Measurements from ENCODE around the gene GADD45GIP1.

DNA sequence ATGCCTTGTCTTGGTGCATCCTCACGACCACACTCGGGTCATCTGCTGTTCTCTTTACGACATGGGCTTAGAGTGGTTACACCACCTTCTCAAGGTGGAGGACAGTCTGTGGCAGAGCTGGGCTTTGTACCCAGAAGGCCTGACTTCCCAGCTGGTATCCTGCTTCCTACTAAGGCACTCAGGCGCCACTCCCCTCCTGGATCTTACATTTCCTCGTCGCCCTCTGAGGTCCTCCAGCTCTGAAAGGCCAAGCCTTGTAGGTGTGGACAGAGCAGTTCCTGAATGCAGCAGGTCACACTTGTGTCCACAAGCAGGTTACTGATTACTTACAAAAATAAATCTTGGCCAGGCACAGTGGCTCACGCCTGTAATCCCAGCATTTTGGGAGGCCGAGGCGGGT, 49.9 kb downstream of the GADD45GIP1 start:
- no peak for TF ChIP-seq JUND (IDR thresholded peaks at IDR 0.05)
- TF ChIP-seq, protein P1, sequence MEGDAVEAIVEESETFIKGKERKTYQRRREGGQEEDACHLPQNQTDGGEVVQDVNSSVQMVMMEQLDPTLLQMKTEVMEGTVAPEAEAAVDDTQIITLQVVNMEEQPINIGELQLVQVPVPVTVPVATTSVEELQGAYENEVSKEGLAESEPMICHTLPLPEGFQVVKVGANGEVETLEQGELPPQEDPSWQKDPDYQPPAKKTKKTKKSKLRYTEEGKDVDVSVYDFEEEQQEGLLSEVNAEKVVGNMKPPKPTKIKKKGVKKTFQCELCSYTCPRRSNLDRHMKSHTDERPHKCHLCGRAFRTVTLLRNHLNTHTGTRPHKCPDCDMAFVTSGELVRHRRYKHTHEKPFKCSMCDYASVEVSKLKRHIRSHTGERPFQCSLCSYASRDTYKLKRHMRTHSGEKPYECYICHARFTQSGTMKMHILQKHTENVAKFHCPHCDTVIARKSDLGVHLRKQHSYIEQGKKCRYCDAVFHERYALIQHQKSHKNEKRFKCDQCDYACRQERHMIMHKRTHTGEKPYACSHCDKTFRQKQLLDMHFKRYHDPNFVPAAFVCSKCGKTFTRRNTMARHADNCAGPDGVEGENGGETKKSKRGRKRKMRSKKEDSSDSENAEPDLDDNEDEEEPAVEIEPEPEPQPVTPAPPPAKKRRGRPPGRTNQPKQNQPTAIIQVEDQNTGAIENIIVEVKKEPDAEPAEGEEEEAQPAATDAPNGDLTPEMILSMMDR (IDR thresholded peaks at IDR 0.05 in 2 of 3, conservative IDR thresholded peaks at IDR 0.05 in 1 of 3; ENCODE audit: borderline replicate concordance in 1 of 3, insufficient read depth in 1 of 3, low read depth in 2 of 3, low read length in 2 of 3) = no peak
- no peak for TF ChIP-seq POLR2A (IDR thresholded peaks at IDR 0.05; ENCODE audit: borderline replicate concordance, extremely low read depth, insufficient read depth, insufficient read length)
- TF ChIP-seq, protein P2, sequence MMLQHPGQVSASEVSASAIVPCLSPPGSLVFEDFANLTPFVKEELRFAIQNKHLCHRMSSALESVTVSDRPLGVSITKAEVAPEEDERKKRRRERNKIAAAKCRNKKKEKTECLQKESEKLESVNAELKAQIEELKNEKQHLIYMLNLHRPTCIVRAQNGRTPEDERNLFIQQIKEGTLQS (IDR thresholded peaks at IDR 0.05) = no peak
- no peak for TF ChIP-seq RAD21 (IDR thresholded peaks at IDR 0.05; ENCODE audit: low read depth)
- TF ChIP-seq CBX3 (IDR thresholded peaks at IDR 0.05; ENCODE audit: low read depth) = no peak
- no peak for TF ChIP-seq POLR2AphosphoS5 (IDR thresholded peaks at IDR 0.05; ENCODE audit: low read depth, low read length)
- TF ChIP-seq ZNF274 (IDR thresholded peaks at IDR 0.05; ENCODE audit: low read depth, low read length) = no peak
- TF ChIP-seq, protein P3, sequence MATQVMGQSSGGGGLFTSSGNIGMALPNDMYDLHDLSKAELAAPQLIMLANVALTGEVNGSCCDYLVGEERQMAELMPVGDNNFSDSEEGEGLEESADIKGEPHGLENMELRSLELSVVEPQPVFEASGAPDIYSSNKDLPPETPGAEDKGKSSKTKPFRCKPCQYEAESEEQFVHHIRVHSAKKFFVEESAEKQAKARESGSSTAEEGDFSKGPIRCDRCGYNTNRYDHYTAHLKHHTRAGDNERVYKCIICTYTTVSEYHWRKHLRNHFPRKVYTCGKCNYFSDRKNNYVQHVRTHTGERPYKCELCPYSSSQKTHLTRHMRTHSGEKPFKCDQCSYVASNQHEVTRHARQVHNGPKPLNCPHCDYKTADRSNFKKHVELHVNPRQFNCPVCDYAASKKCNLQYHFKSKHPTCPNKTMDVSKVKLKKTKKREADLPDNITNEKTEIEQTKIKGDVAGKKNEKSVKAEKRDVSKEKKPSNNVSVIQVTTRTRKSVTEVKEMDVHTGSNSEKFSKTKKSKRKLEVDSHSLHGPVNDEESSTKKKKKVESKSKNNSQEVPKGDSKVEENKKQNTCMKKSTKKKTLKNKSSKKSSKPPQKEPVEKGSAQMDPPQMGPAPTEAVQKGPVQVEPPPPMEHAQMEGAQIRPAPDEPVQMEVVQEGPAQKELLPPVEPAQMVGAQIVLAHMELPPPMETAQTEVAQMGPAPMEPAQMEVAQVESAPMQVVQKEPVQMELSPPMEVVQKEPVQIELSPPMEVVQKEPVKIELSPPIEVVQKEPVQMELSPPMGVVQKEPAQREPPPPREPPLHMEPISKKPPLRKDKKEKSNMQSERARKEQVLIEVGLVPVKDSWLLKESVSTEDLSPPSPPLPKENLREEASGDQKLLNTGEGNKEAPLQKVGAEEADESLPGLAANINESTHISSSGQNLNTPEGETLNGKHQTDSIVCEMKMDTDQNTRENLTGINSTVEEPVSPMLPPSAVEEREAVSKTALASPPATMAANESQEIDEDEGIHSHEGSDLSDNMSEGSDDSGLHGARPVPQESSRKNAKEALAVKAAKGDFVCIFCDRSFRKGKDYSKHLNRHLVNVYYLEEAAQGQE (IDR thresholded peaks at IDR 0.05; ENCODE audit: low read depth) = no peak
- TF ChIP-seq EZH2 (IDR thresholded peaks at IDR 0.05) = no peak
- no peak for TF ChIP-seq SP1 (IDR thresholded peaks at IDR 0.05; ENCODE audit: low read depth)
